GM04503 (cell line): ENCODE results near the gene IDE.
"Not testable (repeated sequence)": the region's sequence is repeated elsewhere in the genome, so short reads cannot be mapped to it uniquely, and the experiment has no call there.

Source experiments
- DNase-seq: peaks from one replicate; pipeline ENCODE4 v3.0.0-alpha.2; 2012; ENCODE audit warnings: low read depth

Gene IDE

GRCh38 chr10:92419740-92420545 is 153.9 kb downstream of the IDE start:
- no peak for DNase-seq

- DNase-seq, result no peak
Observed at GRCh38 chr10:92418891-92419290, 155.0 kb downstream of the IDE start.

GRCh38 chr10:92418221-92418620 is 155.7 kb downstream of the IDE start:
- DNase-seq, result no peak

DNA sequence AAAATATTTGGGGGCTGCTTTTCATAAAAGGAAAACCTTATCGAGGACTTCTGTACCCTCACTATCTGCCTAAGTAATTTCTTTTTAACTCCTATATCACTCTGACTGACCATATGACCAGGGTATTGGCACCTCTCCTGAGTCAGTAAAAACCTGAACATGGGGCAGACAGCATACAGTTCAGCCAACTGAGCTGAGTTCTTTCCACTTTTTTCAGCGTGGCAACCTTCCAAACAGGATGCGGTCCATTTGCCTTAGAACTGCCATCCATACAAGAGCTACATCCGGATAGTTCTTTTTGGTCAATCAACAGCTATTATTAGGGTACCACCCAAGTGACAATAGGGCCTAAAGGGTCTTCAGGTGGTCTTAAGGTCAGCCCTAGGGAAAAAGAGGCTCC is 160.4 kb downstream of the IDE start:
- no peak for DNase-seq

GRCh38 chr10:92413011-92413410 is 160.9 kb downstream of the IDE start:
- no peak for DNase-seq

DNA sequence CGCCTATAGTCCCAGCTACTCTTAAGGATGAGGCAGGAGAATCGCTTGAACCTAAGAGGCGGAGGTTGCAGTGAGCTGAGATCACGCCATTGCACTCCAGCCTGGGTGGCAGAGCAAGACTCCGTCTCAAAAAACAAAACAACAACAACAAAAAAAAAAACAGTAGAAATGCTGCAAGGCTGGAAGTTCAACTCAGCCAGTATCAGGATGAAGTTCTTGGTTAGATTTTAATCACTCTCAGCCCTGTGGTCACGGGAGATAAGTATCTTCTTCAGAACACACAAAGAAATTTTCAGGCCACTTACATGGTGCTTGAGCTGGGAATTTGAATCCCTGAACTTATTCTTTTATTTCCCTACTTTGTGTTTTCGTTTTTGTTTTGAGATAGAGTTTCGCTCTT is 162.5 kb downstream of the IDE start:
- no peak for DNase-seq

GRCh38 chr10:92410501-92410900 is 163.4 kb downstream of the IDE start:
- DNase-seq, result no peak

GRCh38 chr10:92408017-92408361 is 165.9 kb downstream of the IDE start:
- no peak for DNase-seq

- no peak for DNase-seq
Observed at GRCh38 chr10:92407305-92408016, 166.4 kb downstream of the IDE start.

DNA sequence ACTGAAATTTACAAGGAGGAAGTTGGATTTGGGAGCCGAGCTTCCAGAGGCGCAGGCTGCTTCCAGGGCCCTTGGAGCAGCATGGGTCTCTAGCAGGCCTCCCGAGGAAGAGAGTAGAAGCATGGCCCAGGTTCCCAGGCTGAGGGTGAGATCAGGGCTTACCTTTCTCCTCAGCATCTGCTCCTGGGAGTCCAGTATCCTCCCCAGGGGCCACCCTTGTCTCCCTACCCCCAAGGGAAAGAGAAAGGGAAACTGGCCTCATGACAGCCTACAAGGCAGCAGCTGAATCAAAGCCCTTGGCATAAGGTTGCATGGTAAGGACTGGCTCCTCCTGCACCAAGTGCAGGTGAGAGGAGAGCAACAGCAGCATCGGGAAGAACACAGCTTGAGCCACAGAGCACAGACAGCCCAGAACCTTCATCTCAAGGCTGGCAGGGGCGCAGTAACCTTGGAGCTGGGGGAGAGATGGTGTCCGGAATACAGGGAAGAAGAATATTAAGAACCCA is 168.4 kb downstream of the IDE start:
- DNase-seq, result no peak

DNA sequence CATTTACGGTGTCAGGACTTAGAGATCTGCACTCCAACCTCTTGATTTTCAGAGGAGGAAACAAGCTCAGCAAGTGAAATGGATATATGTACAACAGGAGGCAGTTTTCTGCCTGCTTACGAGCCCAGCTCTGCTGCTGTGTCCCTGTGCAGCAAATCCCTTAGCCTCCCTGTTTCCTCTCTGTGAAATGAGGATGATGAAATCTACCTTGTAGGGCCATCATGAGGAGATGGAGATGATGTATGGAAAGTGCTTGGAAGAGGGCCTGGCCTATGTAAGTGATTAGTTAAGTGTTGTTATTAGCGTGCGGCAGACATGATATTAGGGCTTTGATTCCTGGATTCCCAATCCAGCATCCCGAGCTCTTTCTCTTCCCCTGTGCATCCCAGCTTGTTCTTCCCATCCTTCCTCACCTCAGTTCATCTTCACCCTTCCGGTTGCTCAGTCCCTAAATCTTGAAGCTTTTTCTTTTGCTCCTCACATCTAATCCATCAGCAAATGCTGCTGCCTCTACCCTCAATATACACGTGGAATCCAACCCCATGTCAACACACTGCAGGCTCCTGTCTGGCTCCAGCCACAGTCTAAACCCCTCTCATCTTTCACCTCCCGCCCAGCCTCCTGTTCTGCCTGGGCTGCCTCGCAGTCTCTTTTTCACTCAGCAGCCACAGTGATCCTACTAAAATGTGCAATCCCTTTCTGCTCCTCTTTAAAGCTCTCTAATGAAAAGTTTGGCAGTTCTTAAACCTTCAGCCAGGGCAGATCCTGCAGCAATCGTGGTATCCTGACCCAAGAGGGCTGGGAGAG is 169.1 kb downstream of the IDE start:
- no peak for DNase-seq

DNA sequence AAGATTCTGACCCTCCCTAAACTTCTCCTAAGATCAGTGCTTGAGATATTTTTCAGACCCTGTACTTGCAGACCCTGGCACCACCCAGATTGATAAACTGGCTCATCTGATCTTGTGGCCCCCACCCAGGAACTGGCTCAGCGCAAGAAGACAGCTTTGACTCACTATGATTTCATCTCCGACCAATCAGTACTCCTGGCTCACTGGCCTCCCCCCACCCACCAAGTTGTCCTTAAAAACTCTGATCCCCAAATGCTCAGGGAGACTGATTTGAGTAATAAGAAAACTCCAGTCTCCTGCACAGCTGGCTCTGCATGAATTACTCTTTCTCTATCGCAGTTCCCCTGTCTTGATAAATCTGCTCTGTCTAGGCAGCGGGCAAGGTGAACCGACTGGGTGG is 171.7 kb downstream of the IDE start:
- not testable (repeated sequence) for DNase-seq
